NCI-H2196 (cell line): ENCODE results near the gene OXNAD1.

Experiments
- DNase-seq: peaks from one replicate; lab custom pipeline; 2025; ENCODE audit not compliant: unreplicated experiment; lab: John Stamatoyannopoulos, UW

Gene OXNAD1

GRCh38 chr3:16352428-16352827 lies 87.4 kb downstream of the OXNAD1 start:
- DNase-seq, result no peak

GRCh38 chr3:16354291-16354690 lies 89.3 kb downstream of the OXNAD1 start:
- DNase-seq, result no peak
